Subcutaneous preadipocyte (primary cell): ENCODE data around the gene NCOA1. TPM values are rescaled to one million over a fixed set of nuclear protein-coding genes. Genes with fewer than 3 reads are reported as not detected.

Experiments
- small RNA-seq: library from RNA; depleted of rRNA; stranded (forward); fragments of <200 nt; gene quantifications from one replicate; pipeline ENCODE3, GENCODE V24; 2012
- total RNA-seq: library from RNA; depleted of rRNA; stranded (reverse); fragments of >200 nt; gene quantifications from 2 replicates; pipeline ENCODE4 v1.2.3, GENCODE V29; 2012

The NCOA1 gene
- 12.9 and 13.5 TPM in 2 replicates for total RNA-seq

GRCh38 chr2:24490690-24491541 is at the start of gene NCOA1:
TSS of gene NCOA1 (plus strand) at chr2:24491254. CDS start at chr2:24658678, 167,424 bp downstream.

GRCh38 chr2:24792874-24793760 is 302.1 kb downstream of the NCOA1 start, which contains the start of the genes CENPO and PTRHD1:
TSS of gene CENPO (plus strand) at chr2:24793425. CDS start at chr2:24793920, 495 bp downstream.
TSS of gene PTRHD1 (minus strand) at chr2:24793391. CDS start at chr2:24793377, 14 bp downstream.

Small RNA genes lying within 50 kb of the gene (small RNA-seq; reads per million reads assigned to genes)
- gene RNA5SP88 (not detected), gene RNU6-936P (not detected)

Other genes starting within 250 kb of the NCOA1 start
- 18.4 and 23.3 TPM in 2 replicates for gene ITSN2, start 130.7 kb upstream of the NCOA1 start, total RNA-seq